HG03442 (cell line): ENCODE results near the gene GARRE1.
"Not testable (repeated sequence)": the region's sequence is repeated elsewhere in the genome, so short reads cannot be mapped to it uniquely, and the experiment has no call there.

ENCODE experiments used
- ATAC-seq: cut with Tn5 transposase; IDR thresholded peaks from one replicate; pipeline ENCODE4 v1.9.1; 2021; ENCODE audit warnings: mild to moderate bottlenecking, moderate library complexity; ENCODE audit not compliant: unreplicated experiment

Gene GARRE1

DNA sequence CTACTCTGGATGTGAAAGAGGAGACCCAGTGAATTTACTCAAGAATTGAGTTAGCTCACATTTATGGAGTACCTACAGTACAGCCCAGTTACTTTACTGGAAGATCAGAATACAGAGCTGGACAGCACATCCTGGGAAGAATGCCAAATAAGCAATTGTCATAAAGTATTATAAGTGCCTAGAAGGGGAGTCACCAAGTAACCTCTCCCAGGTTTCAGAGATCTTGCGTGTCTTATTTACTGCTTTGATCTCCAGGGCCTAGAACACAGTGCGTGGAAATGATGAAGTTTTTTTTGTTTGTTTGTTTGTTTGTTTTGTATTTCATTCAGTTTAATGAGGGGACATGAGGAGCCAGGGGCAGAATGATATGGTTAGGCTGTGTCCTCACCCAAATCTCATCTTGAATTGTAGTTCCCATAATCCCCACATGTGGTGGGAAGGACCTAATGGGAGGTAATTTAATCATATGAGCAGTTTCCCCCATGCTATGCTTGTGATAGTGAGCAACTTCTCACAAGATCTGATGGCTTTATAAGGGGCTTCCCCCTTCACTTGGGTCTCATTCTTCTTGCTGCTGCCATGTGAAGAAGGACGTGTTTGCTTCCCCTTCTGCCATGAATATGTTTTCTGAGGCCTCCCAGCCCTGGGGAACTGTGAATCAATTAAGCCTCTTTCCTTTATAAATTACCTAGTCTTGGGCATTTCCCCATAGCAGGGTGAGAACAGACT is 5.2 kb downstream of the GARRE1 start:
- ATAC-seq = no peak

- ATAC-seq = no peak
Observed at GRCh38 chr19:34260771-34261173, 6.4 kb downstream of the GARRE1 start.

DNA sequence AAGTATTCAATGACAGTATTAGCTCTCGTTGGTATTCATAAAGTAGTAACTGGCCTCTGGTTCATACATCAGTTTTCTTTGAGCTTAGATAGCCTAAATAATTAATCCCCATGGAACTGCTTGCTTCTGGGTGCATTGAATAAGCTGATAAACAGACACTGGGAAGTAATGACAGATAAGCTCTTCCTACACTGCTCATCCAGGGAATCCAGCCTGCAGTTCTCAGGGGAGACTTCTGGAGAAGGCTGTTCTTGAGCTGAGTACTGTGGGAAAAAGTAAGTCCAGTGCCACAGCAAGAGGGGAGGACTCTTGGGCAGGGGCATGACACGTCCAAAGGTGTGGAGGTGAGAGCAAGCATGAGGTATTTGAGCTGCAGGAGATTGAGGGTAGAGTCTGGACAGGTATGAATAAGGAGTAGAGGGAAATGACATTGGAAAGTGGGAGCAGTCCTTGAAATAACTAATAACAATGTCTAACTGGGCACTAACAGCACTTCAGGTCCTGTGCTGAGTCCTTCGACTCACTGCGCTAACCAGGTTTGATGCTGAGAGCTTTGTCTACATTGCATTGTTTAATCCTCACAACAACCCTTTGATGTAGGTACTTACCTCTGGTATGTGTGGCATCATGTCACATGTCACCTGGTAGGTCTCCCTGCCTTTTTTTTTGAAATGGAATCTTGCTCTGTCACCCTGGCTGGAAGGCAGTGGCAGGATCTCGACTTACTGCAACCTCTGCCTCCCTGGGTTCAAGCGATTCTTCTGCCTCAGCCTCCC is 7.2 kb downstream of the GARRE1 start:
- no peak for ATAC-seq

- ATAC-seq = no peak
Observed at GRCh38 chr19:34263745-34264237, 9.4 kb downstream of the GARRE1 start.

DNA sequence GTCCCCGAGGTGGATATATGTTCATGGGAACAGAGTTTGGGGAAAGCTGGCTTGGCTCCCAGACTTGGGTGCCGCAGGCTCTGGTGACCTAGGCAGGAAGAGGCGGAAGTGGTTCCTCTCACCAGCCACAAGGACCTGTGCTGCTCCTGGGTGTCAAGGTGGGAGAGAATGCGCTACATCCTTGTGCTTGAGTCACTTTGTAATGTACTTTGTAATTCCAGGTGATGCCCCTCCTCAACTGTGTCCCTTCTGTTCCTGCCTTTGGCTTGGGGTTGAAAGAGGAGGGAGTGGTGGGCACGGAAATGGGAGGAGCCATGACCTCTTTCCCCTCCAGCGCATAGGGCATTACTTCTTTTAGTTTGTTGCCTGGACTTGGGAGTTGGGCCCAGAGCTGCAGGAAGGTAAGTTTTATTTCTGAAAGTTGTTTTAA is 10.9 kb downstream of the GARRE1 start:
- no peak for ATAC-seq

DNA sequence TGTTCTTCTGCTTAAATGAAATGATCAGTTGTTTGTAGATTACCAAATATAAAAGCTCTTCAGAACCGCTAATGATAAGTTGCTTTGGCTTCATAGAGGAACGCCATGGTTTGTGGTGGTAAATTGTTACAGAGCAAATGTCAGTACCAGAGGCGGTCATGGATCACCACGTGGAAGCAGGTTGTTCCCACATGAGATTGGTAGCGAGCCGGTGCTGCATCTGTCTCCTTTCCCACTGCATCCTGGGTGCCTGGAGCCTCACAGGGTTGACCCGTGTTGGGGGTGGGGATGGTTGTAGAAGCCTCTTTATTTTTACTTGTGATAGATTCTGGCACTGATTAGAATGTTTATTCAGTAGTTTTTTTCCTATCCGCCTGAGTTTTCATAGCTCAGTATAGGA is 14.7 kb downstream of the GARRE1 start:
- no peak for ATAC-seq

GRCh38 chr19:34269489-34269888 is 15.1 kb downstream of the GARRE1 start:
- no peak for ATAC-seq

- no peak for ATAC-seq
Observed at GRCh38 chr19:34269968-34270621, 15.7 kb downstream of the GARRE1 start.

DNA sequence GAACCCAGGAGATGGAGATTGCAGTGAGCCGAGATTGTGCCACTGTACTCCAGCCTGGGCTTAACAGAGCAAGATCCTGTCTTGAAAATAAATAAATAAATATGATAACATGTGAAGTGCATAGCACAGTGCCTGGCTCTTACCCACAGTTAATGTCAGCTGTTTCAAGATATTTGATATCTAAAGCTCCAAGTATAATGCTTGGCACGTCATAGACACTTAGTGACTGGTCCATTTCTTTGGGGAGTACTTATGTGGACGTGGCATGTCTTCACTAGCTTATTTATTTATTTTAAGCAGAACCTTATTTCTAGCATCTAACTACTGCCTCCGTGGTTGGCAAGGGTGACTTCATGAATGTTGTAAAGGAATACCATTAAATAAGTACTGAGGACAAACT is 18.8 kb downstream of the GARRE1 start:
- ATAC-seq = no peak

DNA sequence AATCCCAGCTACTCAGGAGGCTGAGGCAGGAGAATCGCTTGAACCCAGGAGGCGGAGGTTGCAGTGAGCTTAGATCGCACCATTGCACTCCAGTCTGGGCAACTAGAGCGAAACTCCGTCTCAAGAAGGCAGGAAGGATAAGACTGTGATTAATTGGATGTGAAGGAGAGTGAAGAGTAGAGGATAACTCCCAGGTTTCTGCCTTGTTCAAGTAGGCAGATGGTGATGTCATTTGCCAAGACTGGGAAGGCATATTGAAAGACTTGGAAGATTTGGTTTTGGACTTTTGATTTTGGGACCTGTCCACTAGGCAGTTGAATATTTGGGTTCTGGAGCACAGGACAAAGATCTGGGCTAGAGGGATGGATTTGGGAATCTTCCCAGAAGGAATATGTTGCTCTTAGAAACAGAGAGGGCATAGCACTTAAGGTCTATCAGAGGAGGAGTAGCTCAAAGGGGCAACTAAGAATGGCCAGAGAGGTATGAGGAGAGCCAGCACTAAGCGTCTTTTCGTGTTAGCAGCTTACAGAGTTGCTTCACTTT is 20.0 kb downstream of the GARRE1 start:
- ATAC-seq = no peak

DNA sequence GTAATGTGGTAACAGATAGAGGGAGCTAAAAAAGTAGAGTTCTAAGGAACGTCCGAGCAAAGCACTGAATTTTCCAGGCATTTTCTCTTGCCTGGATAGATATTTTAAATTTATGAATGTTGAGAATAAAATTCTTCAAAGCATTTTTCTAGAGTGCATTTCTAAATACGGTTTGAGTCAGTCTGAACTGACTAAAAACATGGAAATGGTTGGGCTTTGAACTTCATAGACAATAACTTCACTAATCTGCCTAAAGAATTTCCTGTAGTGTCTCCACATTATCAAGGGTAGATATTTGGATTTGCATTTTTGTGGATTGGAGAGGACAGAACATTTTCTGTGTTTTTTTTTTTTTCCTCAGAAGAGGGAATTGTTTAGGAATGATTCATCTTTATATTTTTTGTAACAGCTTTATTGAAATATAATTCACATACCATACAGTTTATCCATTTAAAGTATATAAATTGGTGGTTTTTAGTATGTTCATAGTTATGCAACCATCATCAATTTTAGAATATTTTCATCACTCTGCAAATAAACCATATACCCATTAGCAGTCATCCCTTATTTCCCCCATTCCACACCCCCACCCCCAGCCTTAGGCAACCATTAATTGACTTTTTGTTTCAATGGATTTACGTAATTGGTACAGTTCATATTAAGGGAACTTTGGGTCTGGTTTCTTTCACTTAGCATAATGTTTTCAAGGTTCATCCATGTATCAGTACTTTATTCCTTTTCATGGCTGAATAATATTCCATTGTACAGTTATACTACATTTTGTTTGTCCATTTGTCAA is 20.7 kb downstream of the GARRE1 start:
- no peak for ATAC-seq

DNA sequence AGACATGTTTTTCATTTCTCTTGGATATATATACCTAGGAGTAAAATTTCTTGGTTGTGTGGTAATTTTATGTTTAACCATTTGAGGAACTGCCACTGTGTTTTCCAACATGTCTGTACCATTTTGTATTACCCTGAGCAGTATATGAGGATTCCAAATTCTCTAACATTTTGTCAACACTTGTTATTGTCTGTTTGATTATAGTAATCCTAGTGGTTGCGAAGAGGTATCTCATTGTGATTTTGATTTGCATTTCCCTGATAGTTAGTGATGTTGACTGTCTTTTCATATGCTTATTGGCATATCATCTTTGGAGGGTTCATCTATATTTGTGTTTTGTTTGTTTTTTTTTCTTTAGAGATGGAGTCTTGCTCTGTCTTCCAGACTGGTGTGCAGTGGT is 21.4 kb downstream of the GARRE1 start:
- no peak for ATAC-seq

GRCh38 chr19:34276614-34277013 is 22.3 kb downstream of the GARRE1 start:
- ATAC-seq = no peak

GRCh38 chr19:34277244-34277643 is 22.9 kb downstream of the GARRE1 start:
- ATAC-seq = no peak

GRCh38 chr19:34278783-34279182 is 24.4 kb downstream of the GARRE1 start:
- no peak for ATAC-seq

- not testable (repeated sequence) for ATAC-seq
Observed at GRCh38 chr19:34281444-34281843, 27.1 kb downstream of the GARRE1 start.

GRCh38 chr19:34282611-34283519 is 28.5 kb downstream of the GARRE1 start:
- ATAC-seq = no peak

GRCh38 chr19:34284505-34284904 is 30.2 kb downstream of the GARRE1 start:
- ATAC-seq = no peak

DNA sequence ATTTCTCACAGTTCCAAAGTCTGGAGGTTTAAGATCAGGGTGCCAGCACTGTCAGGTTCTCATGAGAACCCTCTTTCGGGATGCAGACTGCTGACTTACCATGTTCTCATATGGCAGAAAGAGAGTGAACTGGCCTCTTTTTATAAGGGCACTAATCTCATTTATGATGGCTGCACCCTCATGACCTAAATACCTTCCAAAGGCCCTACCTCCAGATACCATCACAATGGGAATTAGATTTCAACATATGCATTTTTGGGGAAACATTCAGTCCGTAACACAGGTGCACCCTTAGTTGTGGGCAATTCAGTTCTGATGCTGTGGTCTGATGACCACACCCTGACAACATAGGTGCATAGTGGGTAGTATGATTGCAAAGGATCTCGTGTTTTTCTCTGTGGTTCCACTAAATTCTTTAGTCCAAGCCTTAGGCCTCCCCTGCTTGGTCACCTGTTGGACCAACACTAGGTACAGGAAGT is 33.3 kb downstream of the GARRE1 start:
- ATAC-seq = no peak
